CD14-positive monocyte (primary cell): ENCODE measurements around the gene EEF1AKMT3. TPM values are rescaled to one million over a fixed set of nuclear protein-coding genes. Genes with fewer than 3 reads are reported as not detected.

Source experiments
- DNase-seq, 3 donors: peaks; one replicate each; pipeline ENCODE4 v3.0.0-alpha.2; 2011 to 2022
- H2AFZ ChIP-seq: 2 replicates; pipeline ENCODE4 v1.6.0; 2012; ENCODE audit warnings: mild to moderate bottlenecking, low read depth, low read length, inconsistent platforms; ENCODE audit not compliant: insufficient read depth, poor library complexity, severe bottlenecking
- H3K27ac ChIP-seq, 2 donors: 1 replicate in 1 of 2; 2 replicates in 1 of 2; pipeline ENCODE4 v1.5.1; 2012 to 2013; ENCODE audit warnings: low read length in 2 of 2, control low read depth in 1 of 2, inconsistent platforms in 1 of 2, low read depth in 1 of 2, mild to moderate bottlenecking in 1 of 2
- H3K27me3 ChIP-seq, 2 donors: one replicate each; pipeline versions ENCODE4 v1.6.0 to v1.6.1; 2011 to 2013; ENCODE audit warnings: low read length in 2 of 2; ENCODE audit not compliant: control insufficient read depth in 2 of 2, insufficient read depth in 2 of 2
- H3K36me3 ChIP-seq, 2 donors: replicated peaks in 1 of 2; 1 replicate in 1 of 2; 2 replicates in 1 of 2; pipeline versions ENCODE4 v1.5.1 to v1.6.1; 2012 to 2013; ENCODE audit warnings: low read length in 2 of 2, control low read depth in 1 of 2, inconsistent platforms in 1 of 2, mild to moderate bottlenecking in 1 of 2; ENCODE audit not compliant: insufficient read depth in 2 of 2, control insufficient read depth in 1 of 2
- H3K4me1 ChIP-seq, 2 donors: 1 replicate in 1 of 2; 2 replicates in 1 of 2; pipeline versions ENCODE4 v1.5.1 to v1.6.1; 2012 to 2013; ENCODE audit warnings: low read length in 2 of 2, control low read depth in 1 of 2, inconsistent platforms in 1 of 2, mild to moderate bottlenecking in 1 of 2, moderate library complexity in 1 of 2; ENCODE audit not compliant: insufficient read depth in 2 of 2, control insufficient read depth in 1 of 2
- H3K4me2 ChIP-seq: replicated peaks from 2 replicates; pipeline ENCODE3; 2012; ENCODE audit warnings: low read length, moderate library complexity, mild to moderate bottlenecking; ENCODE audit not compliant: poor library complexity, severe bottlenecking; ENCODE audit errors: extremely low read depth
- H3K4me3 ChIP-seq, 3 experiments: fragments of 200-600 bp in 1 of 3; sonication (generic) in 1 of 3; replicated peaks in 1 of 3; 1 replicate in 2 of 3; 2 replicates in 1 of 3; pipeline ENCODE4 v1.5.1; 2011 to 2013; ENCODE audit warnings: low read length in 3 of 3, mild to moderate bottlenecking in 3 of 3, control low read depth in 2 of 3, low read depth in 2 of 3, inconsistent platforms in 1 of 3, moderate library complexity in 1 of 3
- H3K79me2 ChIP-seq: 2 replicates; pipeline ENCODE4 v1.6.0; 2012; ENCODE audit warnings: mild to moderate bottlenecking, control low read depth, inconsistent platforms, low read length, moderate library complexity; ENCODE audit not compliant: insufficient read depth
- H3K9ac ChIP-seq: 2 replicates; pipeline ENCODE4 v1.6.0; 2017; ENCODE audit warnings: low read length, mild to moderate bottlenecking; ENCODE audit not compliant: insufficient read depth, poor library complexity, severe bottlenecking
- H3K9me3 ChIP-seq, 2 donors: replicated peaks in 1 of 2; 1 replicate in 1 of 2; 2 replicates in 1 of 2; pipeline versions ENCODE4 v1.5.1 to v1.6.1; 2012 to 2013; ENCODE audit warnings: low read length in 2 of 2, control low read depth in 1 of 2; ENCODE audit not compliant: control insufficient read depth in 1 of 2, insufficient read depth in 1 of 2
- H4K20me1 ChIP-seq: 2 replicates; pipeline ENCODE4 v1.6.0; 2012; ENCODE audit warnings: mild to moderate bottlenecking, low read length, control low read depth, moderate library complexity; ENCODE audit not compliant: insufficient read depth
- H3K27ac Mint-ChIP-seq, 7 donors: one replicate each; pipeline ENCODE4 v1.8.0; 2020; ENCODE audit warnings: mild to moderate bottlenecking in 7 of 7, mixed read lengths in 7 of 7, moderate library complexity in 6 of 7, inconsistent platforms in 2 of 7
- H3K27me3 Mint-ChIP-seq, 3 donors: one replicate each; pipeline ENCODE4 v1.8.0; 2021 to 2022; ENCODE audit warnings: low read depth in 3 of 3, mild to moderate bottlenecking in 3 of 3, mixed read lengths in 3 of 3, moderate library complexity in 3 of 3, inconsistent platforms in 1 of 3
- H3K36me3 Mint-ChIP-seq, 2 donors: one replicate each; pipeline ENCODE4 v1.8.0; 2020; ENCODE audit warnings: mixed read lengths in 2 of 2, inconsistent platforms in 1 of 2, mild to moderate bottlenecking in 1 of 2
- H3K4me1 Mint-ChIP-seq: one replicate; pipeline ENCODE4 v1.8.0; 2020; ENCODE audit warnings: mild to moderate bottlenecking, mixed read lengths
- H3K4me3 Mint-ChIP-seq, 2 donors: one replicate each; pipeline ENCODE4 v1.8.0; 2020; ENCODE audit warnings: mild to moderate bottlenecking in 2 of 2, mixed read lengths in 2 of 2, moderate library complexity in 1 of 2
- H3K9me3 Mint-ChIP-seq, 7 donors: one replicate each; pipeline ENCODE4 v1.8.0; 2020 to 2022; ENCODE audit warnings: mixed read lengths in 7 of 7, mild to moderate bottlenecking in 6 of 7, moderate library complexity in 6 of 7, inconsistent platforms in 2 of 7
- WGBS: methylation state at CpG from one replicate; pipeline ENCODE4 v1.1.5; 2013; ENCODE audit warnings: missing lambda C conversion rate; ENCODE audit not compliant: insufficient coverage; 5-methylcytosine and 5-hydroxymethylcytosine counted together
- intact Hi-C, 2 donors: fragments of 100-400 bp; cut with micrococcal nuclease; formaldehyde crosslinking; loops; one replicate each; pipeline versions ENCODE4 v1.15.0 to v1.15.1; 2023
- polyA plus RNA-seq, 3 donors: library from polyadenylated mRNA; depleted of rRNA in 1 of 3; unstranded in 2 of 3; stranded (reverse) in 1 of 3; fragments of 300-500 nt in 2 of 3; fragments of >200 nt in 1 of 3; fragmentation: Illumina TruSeq in 2 of 3; gene quantifications; 1 replicate in 2 of 3; 2 replicates in 1 of 3; pipeline ENCODE4 v1.2.3, GENCODE V29; 2012 to 2021
- TF ChIP-seq, protein P1 (sequence below): fragments of 200-600 bp; IDR thresholded peaks from one replicate; pipeline ENCODE4 v1.8.0; 2022; ENCODE audit warnings: antibody characterized with exemption, mild to moderate bottlenecking

The EEF1AKMT3 gene
- polyA plus RNA-seq, 3 donors: 3.4 to 4.2 (median 3.4) TPM

GRCh38 chr12:57727758-57728395 lies 44.5 kb upstream of the EEF1AKMT3 start:
- intact Hi-C loops: no loop called here
- peaks cover 3% of the 10 kb centered on the region for H3K4me1 Mint-ChIP-seq

GRCh38 chr12:57729321-57729844 lies 43.0 kb upstream of the EEF1AKMT3 start:
- Histone ChIP-seq H3K36me3 (peaks cover 70 to 77% of the 10 kb centered on the region in 2 donors), H3K4me2 (no peak overlapping the region), H3K9me3 (peaks cover 0 to 14% of the 10 kb centered on the region in 2 donors), H3K4me3 (no peak overlapping the region), H3K79me2 (no peaks in the 10 kb centered on the region), H2AFZ (no peak overlapping the region), H4K20me1 (no peaks in the 10 kb centered on the region), H3K9ac (no peak overlapping the region), H3K27me3 (no peaks in the 10 kb centered on the region), H3K27ac (no peak overlapping the region), H3K4me1 (no peaks in the 10 kb centered on the region)
- no peak for DNase-seq
- H3K4me1 Mint-ChIP-seq: peaks cover 3% of the 10 kb centered on the region
- no CpG with 5 or more reads among the region's 5 CpGs for WGBS
- peaks cover 62 to 78% of the 10 kb centered on the region in 2 donors for H3K36me3 Mint-ChIP-seq
- no peak overlapping the region for H3K4me3 Mint-ChIP-seq
- TF ChIP-seq, protein P1, sequence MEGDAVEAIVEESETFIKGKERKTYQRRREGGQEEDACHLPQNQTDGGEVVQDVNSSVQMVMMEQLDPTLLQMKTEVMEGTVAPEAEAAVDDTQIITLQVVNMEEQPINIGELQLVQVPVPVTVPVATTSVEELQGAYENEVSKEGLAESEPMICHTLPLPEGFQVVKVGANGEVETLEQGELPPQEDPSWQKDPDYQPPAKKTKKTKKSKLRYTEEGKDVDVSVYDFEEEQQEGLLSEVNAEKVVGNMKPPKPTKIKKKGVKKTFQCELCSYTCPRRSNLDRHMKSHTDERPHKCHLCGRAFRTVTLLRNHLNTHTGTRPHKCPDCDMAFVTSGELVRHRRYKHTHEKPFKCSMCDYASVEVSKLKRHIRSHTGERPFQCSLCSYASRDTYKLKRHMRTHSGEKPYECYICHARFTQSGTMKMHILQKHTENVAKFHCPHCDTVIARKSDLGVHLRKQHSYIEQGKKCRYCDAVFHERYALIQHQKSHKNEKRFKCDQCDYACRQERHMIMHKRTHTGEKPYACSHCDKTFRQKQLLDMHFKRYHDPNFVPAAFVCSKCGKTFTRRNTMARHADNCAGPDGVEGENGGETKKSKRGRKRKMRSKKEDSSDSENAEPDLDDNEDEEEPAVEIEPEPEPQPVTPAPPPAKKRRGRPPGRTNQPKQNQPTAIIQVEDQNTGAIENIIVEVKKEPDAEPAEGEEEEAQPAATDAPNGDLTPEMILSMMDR: no peak
- peak overlapping the region in 2 of 7 donors; percentile 11 to 73 for H3K27ac Mint-ChIP-seq
- intact Hi-C loops: no loop called here
- peaks cover 0 to 2% (median 1%) of the 10 kb centered on the region in 3 donors for H3K27me3 Mint-ChIP-seq
- H3K9me3 Mint-ChIP-seq: peaks cover 0 to 15% (median 12%) of the 10 kb centered on the region in 7 donors

More at GRCh38 chr12:57727758-57728395, 44.5 kb upstream of the EEF1AKMT3 start:
- TF ChIP-seq, protein P1: no peak
- Histone ChIP-seq H3K27ac (no peak overlapping the region), H3K36me3 (peaks cover 54 to 62% of the 10 kb centered on the region in 2 donors), H3K79me2 (no peaks in the 10 kb centered on the region), H3K4me3 (no peak overlapping the region), H2AFZ (no peak overlapping the region), H3K27me3 (no peaks in the 10 kb centered on the region), H3K9me3 (peaks cover 0 to 14% of the 10 kb centered on the region in 2 donors), H3K9ac (no peak overlapping the region), H4K20me1 (no peaks in the 10 kb centered on the region), H3K4me2 (no peak overlapping the region), H3K4me1 (no peaks in the 10 kb centered on the region)
- Mint-ChIP-seq H3K9me3 (peaks cover 0 to 15% (median 12%) of the 10 kb centered on the region in 7 donors), H3K36me3 (peaks cover 48 to 63% of the 10 kb centered on the region in 2 donors), H3K27me3 (peaks cover 0 to 2% (median 1%) of the 10 kb centered on the region in 3 donors), H3K27ac (peak overlapping the region in 3 of 7 donors; percentile 2 to 73 (median 3)), H3K4me3 (no peak overlapping the region)
- DNase-seq: no peak
- 97% methylated on average over 14 of the region's 21 CpGs for WGBS
